SU-DHL-6 (cell line): ENCODE results near the gene LDB1.

Experiments
- CTCF ChIP-seq: fragments of 200-600 bp; sonication (generic); IDR thresholded peaks from one replicate; pipeline ENCODE4 v1.5.1; 2017; ENCODE audit warnings: antibody characterized with exemption, mild to moderate bottlenecking, low read length, moderate library complexity; ENCODE audit not compliant: insufficient read depth, poor library complexity, severe bottlenecking
- EZH2phosphoT487 ChIP-seq: fragments of 200-600 bp; sonication (generic), shearing (Covaris generic); conservative IDR thresholded peaks from 2 replicates; pipeline ENCODE4 v1.6.1; 2018; ENCODE audit warnings: mild to moderate bottlenecking, antibody characterized with exemption, low read length, moderate library complexity, mixed read lengths

- no peak for TF ChIP-seq CTCF
- no peak for TF ChIP-seq EZH2phosphoT487
Measured at GRCh38 chr10:102069071-102069470, 51.1 kb downstream of the LDB1 start.
